BE2C (cell line): ENCODE measurements around the gene TATDN3.
A peak's percentile ranks its signal among the peaks of the same experiment; 100 is the strongest.
"Not testable (repeated sequence)": the region's sequence is repeated elsewhere in the genome, so short reads cannot be mapped to it uniquely, and the experiment has no call there.

Source experiments
- DNase-seq: peaks from one replicate; pipeline ENCODE4 v3.0.0-alpha.2; 2020
- H3K27me3 ChIP-seq: fragments of 250-450 bp; sonication (Bioruptor Pico); 2 replicates; pipeline ENCODE4 v1.5.1; 2020; ENCODE audit warnings: mild to moderate bottlenecking
- H3K36me3 ChIP-seq: fragments of 250-450 bp; sonication (Bioruptor Pico); 2 replicates; pipeline ENCODE4 v1.5.1; 2020; ENCODE audit warnings: mild to moderate bottlenecking
- H3K4me1 ChIP-seq: fragments of 250-450 bp; sonication (Bioruptor Pico); 2 replicates; pipeline ENCODE4 v1.5.1; 2020
- H3K4me3 ChIP-seq: 2 replicates; pipeline ENCODE4 v1.5.1; 2011; ENCODE audit warnings: low read depth, low read length
- H3K9me3 ChIP-seq: fragments of 250-450 bp; sonication (Bioruptor Pico); 2 replicates; pipeline ENCODE4 v1.5.1; 2020
- TF ChIP-seq, protein P1 (sequence below): IDR thresholded peaks from 2 replicates; pipeline ENCODE4 v1.5.1; 2012; ENCODE audit warnings: mild to moderate bottlenecking, low read depth, low read length

Gene TATDN3

GRCh38 chr1:212760126-212760823, 31.4 kb upstream of the TATDN3 start:
- peak; percentile 48 for DNase-seq
- Histone ChIP-seq H3K9me3 (no peaks in the 10 kb centered on the region), H3K27me3 (no peaks in the 10 kb centered on the region), H3K4me1 (no peaks in the 10 kb centered on the region), H3K36me3 (no peaks in the 10 kb centered on the region; the same call in 1 of the 2 replicates), H3K4me3 (no peak overlapping the region)
- TF ChIP-seq, protein P1, sequence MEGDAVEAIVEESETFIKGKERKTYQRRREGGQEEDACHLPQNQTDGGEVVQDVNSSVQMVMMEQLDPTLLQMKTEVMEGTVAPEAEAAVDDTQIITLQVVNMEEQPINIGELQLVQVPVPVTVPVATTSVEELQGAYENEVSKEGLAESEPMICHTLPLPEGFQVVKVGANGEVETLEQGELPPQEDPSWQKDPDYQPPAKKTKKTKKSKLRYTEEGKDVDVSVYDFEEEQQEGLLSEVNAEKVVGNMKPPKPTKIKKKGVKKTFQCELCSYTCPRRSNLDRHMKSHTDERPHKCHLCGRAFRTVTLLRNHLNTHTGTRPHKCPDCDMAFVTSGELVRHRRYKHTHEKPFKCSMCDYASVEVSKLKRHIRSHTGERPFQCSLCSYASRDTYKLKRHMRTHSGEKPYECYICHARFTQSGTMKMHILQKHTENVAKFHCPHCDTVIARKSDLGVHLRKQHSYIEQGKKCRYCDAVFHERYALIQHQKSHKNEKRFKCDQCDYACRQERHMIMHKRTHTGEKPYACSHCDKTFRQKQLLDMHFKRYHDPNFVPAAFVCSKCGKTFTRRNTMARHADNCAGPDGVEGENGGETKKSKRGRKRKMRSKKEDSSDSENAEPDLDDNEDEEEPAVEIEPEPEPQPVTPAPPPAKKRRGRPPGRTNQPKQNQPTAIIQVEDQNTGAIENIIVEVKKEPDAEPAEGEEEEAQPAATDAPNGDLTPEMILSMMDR: peak; percentile 54

GRCh38 chr1:212762234-212762633, 29.5 kb upstream of the TATDN3 start:
- no peak for DNase-seq
- Histone ChIP-seq H3K4me3 (no peak overlapping the region), H3K4me1 (no peaks in the 10 kb centered on the region), H3K36me3 (no peaks in the 10 kb centered on the region; the same call in 1 of the 2 replicates), H3K27me3 (no peaks in the 10 kb centered on the region), H3K9me3 (no peaks in the 10 kb centered on the region)
- TF ChIP-seq, protein P1: no peak

GRCh38 chr1:212762839-212763238, 28.9 kb upstream of the TATDN3 start:
- Histone ChIP-seq H3K27me3 (no peaks in the 10 kb centered on the region), H3K36me3 (no peaks in the 10 kb centered on the region; the same call in 1 of the 2 replicates), H3K4me1 (no peaks in the 10 kb centered on the region), H3K4me3 (no peak overlapping the region), H3K9me3 (no peaks in the 10 kb centered on the region)
- no peak for DNase-seq
- TF ChIP-seq, protein P1: no peak

GRCh38 chr1:212764718-212765281, 26.9 kb upstream of the TATDN3 start:
- DNase-seq, H3K4me1 ChIP-seq, H3K9me3 ChIP-seq, H3K4me3 ChIP-seq, H3K36me3 ChIP-seq, H3K27me3 ChIP-seq: not testable (repeated sequence)

DNA sequence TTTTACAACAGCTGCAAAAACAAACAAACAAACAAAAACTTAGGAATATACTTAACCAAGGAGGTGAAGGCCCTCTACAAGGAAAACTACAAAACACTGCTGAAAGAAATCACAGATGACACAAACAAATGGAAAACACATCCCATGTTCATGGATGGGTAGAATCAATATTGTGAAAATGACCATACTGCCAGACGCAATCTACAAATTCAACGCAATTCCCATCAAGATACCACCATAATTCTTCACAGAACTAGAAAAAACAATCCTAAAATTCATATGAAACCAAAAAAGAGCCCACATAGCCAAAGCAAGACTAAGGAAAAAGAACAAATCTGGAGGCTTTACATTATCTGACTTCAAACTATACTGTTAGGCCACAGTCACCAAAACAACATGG, 24.9 kb upstream of the TATDN3 start:
- not testable (repeated sequence) for DNase-seq, H3K27me3 ChIP-seq, H3K4me3 ChIP-seq, H3K4me1 ChIP-seq, H3K36me3 ChIP-seq, H3K9me3 ChIP-seq

GRCh38 chr1:212769459-212770167, 22.1 kb upstream of the TATDN3 start:
- no peaks in the 10 kb centered on the region for H3K27me3 ChIP-seq
- TF ChIP-seq, protein P1: no peak
- DNase-seq: no peak
- peaks cover 5% of the 10 kb centered on the region; the same call in 1 of the 2 replicates for H3K36me3 ChIP-seq
- no peak overlapping the region for H3K4me3 ChIP-seq
- H3K4me1 ChIP-seq: no peaks in the 10 kb centered on the region
- H3K9me3 ChIP-seq: no peaks in the 10 kb centered on the region

DNA sequence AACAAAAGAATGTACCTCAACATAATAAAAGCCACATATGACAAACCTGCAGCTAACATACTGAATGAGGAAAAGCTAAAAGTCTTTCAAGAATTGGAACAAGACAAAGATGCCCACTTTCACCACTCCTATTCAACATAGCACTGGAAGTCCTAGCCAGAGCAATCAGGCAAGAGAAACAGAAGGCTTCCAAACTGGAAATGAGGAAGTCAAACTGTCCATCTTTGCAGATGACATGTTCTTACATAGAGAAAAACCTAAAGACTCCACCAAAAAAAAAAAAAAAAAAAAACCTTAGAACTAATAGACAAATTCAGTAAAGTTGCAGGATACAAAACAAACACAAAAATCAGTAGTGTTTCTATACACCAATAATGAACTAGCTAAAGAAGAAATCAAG, 20.4 kb upstream of the TATDN3 start:
- H3K36me3 ChIP-seq: peaks cover 5% of the 10 kb centered on the region; the same call in 1 of the 2 replicates
- H3K4me1 ChIP-seq: no peaks in the 10 kb centered on the region
- H3K4me3 ChIP-seq: no peak overlapping the region
- H3K27me3 ChIP-seq: no peaks in the 10 kb centered on the region
- TF ChIP-seq, protein P1: no peak
- DNase-seq: no peak
- H3K9me3 ChIP-seq: no peaks in the 10 kb centered on the region
